GM18951 (cell line): ENCODE results near the gene KPNA1.

Experiments
- POLR2A ChIP-seq: IDR thresholded peaks from 4 replicates; pipeline ENCODE4 v1.6.1; 2011; ENCODE audit warnings: mild to moderate bottlenecking; ENCODE audit not compliant: insufficient read length, insufficient read depth; ENCODE audit errors: extremely low read depth
- in situ Hi-C: fragments of 300-500 bp; cut with MboI; formaldehyde crosslinking; loops from one replicate; pipeline ENCODE4 v1.12.0; 2022; ENCODE audit warnings: low sequenced_read_pairs, mixed read lengths, inconsistent platforms; ENCODE audit not compliant: unreplicated experiment

The KPNA1 gene

DNA sequence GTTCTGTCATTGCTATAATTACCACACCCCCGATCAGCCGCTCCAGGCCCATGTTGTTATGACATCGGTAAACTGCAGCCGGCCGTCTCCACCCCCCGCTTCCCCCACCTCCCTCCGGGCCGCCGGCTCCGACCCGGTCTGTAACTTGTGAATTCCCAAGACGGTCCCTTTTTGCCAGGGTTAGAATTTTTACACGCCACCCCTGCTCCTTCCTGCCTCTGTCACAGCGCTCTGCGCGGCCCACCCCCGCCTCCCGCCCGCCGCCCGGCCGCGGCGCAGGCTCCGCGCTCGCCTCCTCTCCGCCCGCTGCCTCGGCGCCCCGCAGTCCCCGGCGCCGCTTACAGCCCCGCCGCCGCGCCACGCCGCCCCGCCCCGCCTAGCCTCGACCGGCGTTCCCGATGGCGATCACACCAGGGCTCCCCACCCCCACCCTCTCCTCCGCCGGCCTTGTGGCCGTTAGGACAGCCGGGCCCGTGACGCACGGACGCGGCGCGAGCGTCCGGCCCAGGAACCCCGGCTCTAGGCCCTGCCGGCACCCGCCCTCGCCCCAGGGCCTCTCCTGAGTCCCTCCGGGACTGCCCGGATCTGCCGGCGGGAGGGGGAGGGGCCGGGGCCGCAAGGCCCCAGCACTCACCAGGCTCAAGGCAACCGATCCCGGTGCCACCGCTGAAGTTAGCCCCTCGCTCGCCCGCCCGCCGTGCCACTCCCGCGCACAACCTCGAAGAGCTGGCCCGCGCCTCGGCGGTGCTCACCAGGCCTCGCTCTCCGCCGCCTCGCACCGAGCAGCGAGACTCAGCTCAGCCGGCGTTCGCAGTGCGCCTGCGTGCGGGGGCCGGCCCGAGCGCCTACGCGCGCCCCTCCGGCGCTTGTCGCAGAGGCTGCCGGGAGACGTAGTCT is at the start of gene KPNA1:
Gene KPNA1, minus strand, starts transcription at position 817 of the 897 bp plus-strand sequence. CDS start 18,374 bp downstream, outside the sequence.
- TF ChIP-seq POLR2A = peak; percentile 98

DNA sequence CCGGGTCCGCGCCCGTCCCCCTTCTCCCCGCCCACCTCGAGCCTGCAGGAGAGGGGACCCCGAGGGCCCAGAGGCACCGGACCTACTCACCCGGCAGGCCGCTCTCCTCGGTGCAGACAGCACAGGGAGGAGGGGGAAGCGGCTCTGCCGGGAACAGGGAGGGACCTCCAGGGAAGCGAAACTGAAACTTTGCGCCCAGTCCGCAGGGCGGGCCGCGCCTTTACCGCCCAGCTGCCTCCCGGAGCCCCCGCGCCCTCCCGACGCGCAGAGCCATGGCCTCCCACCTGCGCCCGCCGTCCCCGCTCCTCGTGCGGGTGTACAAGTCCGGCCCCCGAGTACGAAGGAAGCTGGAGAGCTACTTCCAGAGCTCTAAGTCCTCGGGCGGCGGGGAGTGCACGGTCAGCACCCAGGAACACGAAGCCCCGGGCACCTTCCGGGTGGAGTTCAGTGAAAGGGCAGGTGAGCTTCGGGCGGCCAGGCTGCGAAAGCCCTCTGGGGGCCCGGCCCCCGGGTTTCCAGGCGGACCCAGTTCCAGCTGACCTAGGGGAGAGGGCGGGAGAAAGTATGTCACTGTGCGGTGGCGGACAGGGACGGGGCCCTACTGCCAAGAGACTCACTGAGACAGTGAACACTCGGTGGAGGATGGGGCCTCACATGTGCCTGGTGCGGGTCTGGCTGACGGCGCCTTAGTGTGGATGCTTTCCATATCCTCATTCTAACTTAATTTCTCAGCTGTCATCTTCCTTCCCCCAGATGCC is 49.6 kb upstream of the KPNA1 start, which contains the start of the genes DTX3L and PARP9:
Gene DTX3L, plus strand, starts transcription at position 184 of the 758 bp plus-strand sequence. Its CDS starts 89 bp downstream, at position 273.
Gene PARP9, minus strand, starts transcription at position 146 of the 758 bp plus-strand sequence. CDS start 4,680 bp downstream, outside the sequence.
- TF ChIP-seq POLR2A = peak; percentile 65
- in situ Hi-C loops = no loop called here

More for the DNA sequence above, at the start of gene KPNA1:
- in situ Hi-C loops = no loop called here

DNA sequence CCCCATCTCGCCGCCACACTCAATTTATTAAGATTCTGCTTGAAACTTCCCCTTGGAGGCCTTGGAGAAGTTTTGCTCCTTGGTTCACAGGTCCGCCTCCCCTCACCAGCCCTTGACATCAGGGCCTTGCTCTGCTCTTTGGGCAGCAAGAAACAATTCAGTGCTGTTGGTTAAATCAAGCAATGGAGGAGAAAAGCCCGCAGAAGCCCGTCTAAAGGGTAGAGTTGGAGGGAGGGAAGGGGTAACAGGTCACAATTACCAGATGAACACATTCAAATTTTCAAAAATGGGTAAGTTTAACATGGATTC is 48.9 kb upstream of the KPNA1 start:
- in situ Hi-C loops = no loop called here
- no peak for TF ChIP-seq POLR2A

DNA sequence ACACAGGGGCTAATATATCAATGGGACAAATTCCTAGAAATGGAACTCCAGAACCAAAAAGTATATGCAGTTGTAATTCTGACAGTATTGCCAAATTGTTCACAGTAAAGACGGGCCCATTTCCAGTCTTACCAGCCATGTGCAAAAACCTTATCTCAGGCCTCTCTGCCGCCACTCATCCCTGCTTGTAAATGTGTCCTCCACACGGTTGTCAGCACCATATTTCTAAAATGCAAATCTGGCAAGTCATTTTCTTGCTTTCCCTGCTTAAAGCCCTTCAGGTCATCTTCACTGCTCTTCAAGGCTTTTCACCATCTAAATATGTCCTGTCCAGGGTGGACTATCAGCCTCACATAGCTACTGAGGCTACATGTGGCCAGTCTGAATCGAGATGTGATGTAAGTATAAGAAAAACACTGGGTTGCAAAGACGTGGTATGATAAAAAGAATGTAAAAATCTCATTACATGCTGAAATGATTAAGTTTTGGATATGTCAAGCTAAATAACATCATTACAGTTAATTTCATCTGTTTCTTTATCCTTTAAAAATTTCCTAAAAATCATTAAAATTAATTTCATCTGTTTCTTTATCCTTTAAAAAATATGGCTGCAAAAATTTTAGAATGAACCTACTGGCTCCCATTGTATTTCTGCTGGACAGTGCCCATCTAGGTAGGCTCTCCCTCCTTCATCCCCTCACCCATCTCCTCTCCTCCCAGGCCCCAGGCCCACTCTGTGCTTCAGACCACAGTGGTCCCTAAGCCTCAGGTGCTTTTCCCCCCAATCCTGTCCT is 48.4 kb upstream of the KPNA1 start:
- in situ Hi-C loops = no loop called here
- no peak for TF ChIP-seq POLR2A

DNA sequence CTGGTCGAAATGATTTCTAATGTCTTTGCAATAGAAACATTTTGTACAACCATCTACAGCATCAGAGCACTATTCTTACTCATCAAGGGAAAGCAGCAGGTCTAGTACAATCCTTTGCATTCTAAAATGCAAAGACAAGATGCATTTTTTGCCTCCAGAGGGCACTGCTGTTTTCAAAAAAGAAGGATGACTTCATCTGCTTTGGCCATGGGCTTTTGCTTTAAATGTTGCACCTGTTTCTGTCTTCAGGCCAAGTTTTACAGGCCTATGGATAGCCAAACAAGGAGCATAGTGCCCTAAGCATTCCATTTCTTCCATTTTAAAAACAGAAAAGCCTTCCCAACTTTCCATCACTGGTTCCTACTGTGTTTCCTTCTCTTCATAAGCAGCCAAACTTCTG is 45.9 kb upstream of the KPNA1 start:
- TF ChIP-seq POLR2A = no peak
- in situ Hi-C loops = no loop called here

DNA sequence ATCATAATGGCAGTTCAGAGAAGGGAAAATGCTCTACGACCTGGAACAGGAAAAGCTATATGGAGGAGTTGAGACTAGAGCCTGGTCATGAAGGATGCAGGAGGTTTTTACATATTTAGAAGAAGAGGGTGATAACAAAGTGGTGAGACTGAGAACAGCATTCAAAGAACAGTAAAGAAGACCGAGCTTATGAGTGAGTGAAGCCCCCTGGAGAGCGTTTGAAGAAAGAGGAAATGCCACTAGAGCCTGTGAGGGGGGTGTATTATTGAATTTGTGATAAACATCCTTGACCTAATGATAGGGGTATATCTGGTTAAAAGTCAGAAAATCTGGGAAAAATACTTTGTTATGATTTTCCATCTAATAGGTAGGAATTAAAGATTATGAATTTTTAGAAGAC is 45.2 kb upstream of the KPNA1 start:
- in situ Hi-C loops = no loop called here
- no peak for TF ChIP-seq POLR2A

DNA sequence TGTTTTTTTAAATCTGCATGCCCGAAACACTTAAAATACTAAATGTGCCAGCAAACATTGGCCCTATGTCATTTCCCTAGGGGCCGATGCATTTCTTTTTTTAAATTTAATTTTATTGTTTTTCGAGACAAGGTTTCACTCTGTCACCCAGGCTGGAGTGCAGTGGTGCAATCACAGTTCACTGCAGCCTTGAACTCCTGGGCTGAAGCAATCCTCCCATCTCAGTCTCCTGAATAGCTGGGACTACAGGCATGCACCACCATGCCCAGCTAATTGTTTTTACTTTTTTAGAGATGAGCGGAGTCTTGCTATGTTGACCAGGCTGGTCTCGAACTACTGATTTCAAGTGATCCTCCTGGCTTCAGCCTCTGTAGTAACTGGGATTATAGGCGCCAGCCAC is 43.9 kb upstream of the KPNA1 start:
- TF ChIP-seq POLR2A = no peak
- in situ Hi-C loops = no loop called here

DNA sequence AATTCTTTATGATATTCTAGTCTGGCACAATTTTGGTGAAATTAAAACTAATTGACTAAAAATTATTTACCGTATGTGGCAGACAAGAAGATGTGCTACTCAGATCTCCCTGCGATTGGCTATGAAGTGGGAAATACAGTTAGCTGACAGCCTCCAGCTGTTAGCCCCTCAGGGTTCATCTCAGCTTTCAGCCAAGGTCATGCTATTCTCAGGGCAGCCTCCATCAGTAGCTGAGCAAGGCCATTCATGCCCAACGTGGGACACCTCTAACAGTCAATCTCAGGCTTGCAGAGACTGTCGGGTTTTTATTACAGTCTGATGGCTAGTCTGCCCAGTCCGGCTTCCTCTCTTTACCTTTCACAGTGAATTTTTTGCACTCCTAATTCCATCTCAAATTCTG is 42.6 kb upstream of the KPNA1 start:
- no peak for TF ChIP-seq POLR2A
- in situ Hi-C loops = no loop called here

DNA sequence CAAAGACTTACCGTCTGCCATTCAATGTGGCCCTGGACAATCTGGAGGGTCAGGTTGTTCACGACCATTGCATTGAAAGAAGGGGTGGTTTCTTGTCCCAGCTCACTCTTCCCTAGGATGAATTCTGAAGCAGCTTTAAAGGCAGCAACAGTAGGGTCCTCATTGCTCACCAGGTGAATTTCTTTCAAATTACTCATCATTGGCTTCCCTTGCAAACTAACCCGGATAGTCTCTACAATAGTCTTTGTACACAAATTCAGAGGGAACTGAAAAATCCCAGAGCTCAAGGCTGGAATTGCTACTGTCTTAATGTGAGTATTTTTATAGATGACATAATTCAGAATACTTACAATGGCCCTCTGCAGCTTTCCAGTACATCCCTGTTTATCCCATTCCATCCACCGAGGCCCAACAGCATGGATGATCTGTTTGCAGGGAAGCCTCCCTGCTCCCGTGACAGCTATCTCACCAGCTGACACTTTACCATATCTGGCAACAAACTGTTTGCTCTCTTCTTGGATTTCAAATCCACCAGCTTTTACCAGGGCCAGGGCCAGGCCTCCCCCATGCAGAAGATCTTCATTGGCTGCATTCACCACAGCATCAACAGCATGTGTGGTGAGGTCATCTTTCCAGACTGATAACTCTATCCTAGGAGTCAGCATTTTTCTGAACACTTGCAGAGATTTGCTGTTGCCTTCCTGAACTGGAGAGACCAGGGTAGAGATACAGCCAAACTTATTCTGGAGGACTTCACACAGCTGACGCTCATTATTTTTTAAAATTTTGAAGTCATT is 40.7 kb upstream of the KPNA1 start:
- in situ Hi-C loops = no loop called here
- TF ChIP-seq POLR2A = no peak

DNA sequence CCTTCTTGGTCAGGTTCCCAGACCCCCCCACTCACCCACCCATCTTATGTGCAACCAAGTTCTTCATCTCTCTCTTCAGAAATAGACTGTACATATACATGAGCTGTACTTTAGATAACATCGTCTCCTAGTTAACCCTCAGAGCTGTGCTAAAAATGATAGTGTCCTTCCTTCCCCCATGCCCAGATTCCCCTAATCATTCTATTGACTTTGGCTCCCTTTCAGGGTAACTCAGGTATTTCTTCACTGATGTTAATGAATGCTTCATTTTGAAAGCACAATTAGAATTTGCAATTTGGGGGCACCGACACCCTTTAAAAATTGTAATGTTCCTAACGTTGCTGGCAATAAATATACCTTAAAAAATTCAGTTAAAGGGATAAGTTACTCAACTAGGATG is 38.4 kb upstream of the KPNA1 start:
- no peak for TF ChIP-seq POLR2A
- in situ Hi-C loops = loop anchor here (5.0 kb wide), 1 partner anchor 124 kb away; no protein-coding TSS in a partner anchor

DNA sequence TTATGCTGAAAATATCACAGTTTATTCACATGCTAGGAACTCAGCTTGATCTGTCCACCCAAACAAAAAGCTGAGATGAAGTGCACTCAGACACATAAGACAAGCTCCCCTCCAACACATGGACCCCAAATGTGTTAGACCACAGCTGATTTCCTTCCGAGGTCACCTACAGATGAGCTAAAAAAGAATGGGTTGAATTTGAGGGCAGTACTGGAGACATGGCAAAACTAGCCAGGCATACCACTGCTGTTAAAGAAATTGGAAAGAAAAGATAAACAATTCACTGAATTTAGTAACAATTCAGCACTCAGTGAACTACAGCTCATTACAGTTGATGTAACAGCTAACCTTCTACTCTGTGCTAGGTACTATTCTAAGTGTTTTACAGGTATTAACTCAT is 33.9 kb upstream of the KPNA1 start:
- TF ChIP-seq POLR2A = no peak
- in situ Hi-C loops = loop anchor here (25.0 kb wide), 1 partner anchor 489 kb away; the partner anchor contains the start of gene SEMA5B

DNA sequence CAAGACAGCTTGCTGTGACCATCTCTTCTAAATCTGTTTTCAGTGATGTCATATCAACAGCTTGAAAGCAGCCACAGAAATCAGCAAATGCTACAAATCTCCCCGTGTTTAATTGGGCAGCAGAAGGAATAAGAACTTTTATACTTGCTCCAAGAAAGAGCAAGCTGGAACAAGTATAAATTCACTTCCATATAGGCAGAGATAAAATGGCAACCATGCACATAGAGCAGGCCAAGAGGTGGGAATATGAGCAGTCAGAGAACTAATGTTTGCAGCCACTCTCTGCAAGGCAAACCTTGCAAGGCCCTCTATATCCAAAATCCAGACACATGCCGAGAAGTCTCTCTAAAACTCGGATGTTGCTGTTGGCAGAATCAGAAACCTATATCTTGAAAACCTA is 33.3 kb upstream of the KPNA1 start:
- no peak for TF ChIP-seq POLR2A
- in situ Hi-C loops = loop anchor here (25.0 kb wide), 1 partner anchor 489 kb away; the partner anchor contains the start of gene SEMA5B
